HCEC 1CT (cell line): ENCODE measurements around the gene CD151.
A peak's percentile ranks its signal among the peaks of the same experiment; 100 is the strongest.

ENCODE experiments used
- DNase-seq: peaks from one replicate; pipeline ENCODE4 v3.0.0-alpha.2; 2017

Gene CD151

DNA sequence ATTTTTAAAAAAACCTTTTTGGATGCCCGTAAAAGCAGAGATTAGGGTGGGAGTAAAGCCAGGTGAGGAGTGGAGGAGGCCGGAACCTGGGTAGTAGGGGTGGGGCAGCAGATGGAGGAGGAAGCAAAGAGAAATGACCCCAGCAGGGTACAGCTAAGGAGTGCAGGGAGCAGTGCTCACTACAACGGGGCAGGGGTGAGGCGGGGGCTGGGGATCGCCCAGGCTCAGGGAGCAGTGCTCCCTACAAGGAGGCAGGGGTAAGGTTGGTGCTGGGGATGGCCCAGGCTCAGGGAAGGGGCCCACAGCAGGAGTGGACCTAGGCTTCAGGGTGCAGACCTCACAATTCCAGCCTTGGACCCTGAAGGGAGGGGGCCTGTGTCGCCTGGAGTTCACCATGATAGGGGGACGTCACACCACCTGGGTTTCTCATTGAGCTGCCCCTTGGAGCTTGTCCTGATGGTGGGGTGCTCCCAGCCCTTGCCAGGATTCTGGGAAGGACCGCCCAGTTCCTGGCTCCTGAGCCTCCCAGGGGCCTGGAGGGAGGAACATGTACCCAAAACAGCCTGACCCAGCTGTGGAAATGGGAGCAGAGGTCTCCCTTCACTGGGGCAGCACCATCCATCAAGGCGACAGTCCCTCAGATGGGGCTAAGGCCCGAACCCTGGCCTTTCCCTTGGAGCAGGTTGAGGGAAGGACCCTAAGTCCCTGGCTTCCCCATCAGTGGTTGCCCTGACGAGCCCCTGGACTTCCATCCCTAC lies 16.9 kb upstream of the CD151 start:
- DNase-seq, result no peak

- no peak for DNase-seq
Measured at GRCh38 chr11:816433-816779, 16.3 kb upstream of the CD151 start.

- peak; percentile 78 for DNase-seq
Measured at GRCh38 chr11:818396-819128, 14.2 kb upstream of the CD151 start, which contains the start of gene PNPLA2. Gene PNPLA2 (plus strand): TSS chr11:818914. CDS start chr11:819719, 805 bp downstream.

DNA sequence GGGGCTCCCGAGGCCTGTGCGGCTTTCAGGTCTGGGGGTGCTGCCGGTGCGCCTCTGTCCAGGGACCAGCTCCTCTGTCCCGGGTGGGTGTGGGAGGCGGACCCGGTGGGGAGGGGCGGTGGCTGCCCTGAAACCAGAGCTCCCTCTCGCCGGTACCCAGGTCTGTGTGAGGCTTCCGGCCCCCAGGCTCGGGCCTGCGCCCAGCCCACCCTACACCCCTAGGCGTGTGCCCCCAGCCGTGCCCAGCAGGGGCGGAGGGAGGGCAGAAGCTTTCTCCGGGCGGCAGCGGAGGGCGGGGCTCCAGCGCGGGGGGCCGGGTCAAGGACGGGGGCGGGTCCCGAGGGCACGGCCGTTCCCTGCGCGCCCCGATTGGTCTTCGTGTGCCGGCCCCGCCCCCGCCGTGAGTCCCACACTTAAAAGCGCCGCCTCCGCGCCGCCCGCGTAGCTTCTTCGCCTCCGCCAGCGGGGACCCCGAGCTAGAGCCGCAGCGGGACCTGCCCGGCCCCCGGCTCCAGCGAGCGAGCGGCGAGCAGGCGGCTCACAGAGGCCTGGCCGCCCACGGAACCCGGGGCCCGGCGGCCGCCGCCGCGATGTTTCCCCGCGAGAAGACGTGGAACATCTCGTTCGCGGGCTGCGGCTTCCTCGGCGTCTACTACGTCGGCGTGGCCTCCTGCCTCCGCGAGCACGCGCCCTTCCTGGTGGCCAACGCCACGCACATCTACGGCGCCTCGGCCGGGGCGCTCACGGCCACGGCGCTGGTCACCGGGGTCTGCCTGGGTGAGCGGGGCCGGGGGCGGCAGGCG lies 13.4 kb upstream of the CD151 start:
- peak; percentile 88 for DNase-seq

DNA sequence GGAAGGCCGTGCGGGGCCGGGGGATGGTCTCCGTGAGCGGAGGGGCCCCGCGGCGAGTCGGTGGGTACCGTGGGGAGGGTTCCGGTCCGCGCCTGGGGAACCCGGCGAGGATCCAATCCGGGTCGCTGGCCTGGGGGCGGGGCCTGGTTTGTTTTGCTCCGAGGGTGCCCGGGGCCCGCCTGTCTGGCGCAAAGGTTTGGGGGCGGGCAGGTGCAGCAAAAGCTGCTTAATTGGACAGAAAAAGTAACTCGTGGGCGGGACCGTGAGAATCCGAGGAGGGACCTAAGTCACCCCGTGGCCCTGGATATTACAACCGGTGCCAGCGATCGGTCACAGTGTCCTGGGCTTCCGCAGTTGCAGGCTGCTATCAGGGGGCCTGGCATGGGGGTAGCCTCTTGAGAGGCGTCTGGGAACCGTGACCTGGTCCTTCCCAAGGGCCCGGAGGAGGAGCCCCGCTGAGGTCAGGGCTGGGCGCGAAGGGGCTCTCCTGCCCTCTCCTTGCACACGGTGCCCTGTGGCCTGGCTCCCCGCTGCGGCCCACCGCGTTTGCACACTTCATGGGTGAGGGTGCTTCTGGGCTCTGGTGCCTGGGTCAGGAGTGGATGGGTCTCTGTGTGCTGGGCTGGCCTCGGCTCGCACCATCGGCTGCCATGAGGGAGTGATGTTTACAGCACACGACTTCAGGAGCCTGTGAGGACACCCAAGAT lies 12.7 kb upstream of the CD151 start:
- peak; percentile 51 for DNase-seq

GRCh38 chr11:820655-821511 lies 11.9 kb upstream of the CD151 start:
- DNase-seq, result peak; percentile 54

DNA sequence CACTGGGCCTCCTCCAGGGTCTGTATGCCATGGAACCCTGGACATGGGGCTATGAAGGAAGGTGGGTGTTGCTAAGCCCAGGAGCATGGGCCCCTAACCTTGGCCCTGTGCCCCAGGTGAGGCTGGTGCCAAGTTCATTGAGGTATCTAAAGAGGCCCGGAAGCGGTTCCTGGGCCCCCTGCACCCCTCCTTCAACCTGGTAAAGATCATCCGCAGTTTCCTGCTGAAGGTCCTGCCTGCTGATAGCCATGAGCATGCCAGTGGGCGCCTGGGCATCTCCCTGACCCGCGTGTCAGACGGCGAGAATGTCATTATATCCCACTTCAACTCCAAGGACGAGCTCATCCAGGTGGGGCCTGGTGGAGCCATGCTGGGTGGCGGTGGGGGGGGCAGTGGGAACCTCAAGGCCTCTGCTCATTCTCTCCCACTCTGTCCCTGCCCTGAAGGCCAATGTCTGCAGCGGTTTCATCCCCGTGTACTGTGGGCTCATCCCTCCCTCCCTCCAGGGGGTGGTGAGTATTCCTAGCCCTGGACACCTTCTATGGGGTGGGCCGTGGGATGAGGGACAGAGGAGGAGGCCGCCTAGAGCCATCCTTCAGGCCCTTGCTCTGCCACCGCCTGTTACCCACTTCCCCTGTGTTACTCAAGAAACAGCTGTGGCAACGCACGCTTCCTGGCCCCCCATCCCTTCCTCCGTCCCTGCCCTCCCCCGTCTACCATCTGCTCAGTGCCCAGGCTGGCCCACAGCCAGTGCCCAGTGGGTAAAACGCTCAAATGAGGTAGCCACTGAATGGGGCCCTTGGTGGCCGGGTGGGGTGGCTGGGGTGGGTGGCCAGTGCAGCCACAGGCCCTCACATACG lies 11.0 kb upstream of the CD151 start:
- DNase-seq, result no peak

DNA sequence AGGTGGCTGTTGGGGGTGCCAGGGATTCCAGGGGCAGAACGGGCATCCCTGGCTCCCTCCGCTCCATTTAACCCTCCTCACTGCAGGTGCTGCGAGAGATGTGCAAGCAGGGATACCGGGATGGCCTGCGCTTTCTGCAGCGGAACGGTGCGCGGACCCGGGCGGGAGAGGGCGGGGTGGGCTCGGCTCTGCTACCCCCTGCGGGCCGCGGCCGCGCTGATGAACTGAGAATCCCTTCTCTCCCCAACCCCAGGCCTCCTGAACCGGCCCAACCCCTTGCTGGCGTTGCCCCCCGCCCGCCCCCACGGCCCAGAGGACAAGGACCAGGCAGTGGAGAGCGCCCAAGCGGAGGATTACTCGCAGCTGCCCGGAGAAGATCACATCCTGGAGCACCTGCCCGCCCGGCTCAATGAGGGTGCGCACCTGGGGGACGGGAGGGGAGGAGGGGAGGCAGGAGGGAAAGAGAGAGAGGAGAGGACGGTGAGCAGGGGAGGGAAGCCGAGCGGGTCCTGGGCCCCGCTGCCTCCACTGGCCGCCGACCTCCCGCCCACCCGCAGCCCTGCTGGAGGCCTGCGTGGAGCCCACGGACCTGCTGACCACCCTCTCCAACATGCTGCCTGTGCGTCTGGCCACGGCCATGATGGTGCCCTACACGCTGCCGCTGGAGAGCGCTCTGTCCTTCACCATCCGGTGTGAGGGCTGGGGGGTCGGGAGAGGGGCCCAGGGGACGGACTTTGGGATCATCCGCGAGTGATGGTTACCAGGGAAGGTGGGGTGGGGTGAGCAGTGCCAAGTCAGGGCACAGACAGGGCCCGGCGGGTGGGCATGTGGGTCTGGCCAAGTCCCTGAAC lies 9.1 kb upstream of the CD151 start:
- no peak for DNase-seq

GRCh38 chr11:824292-824880 lies 8.4 kb upstream of the CD151 start:
- no peak for DNase-seq

GRCh38 chr11:824942-825341 lies 7.8 kb upstream of the CD151 start:
- no peak for DNase-seq

DNA sequence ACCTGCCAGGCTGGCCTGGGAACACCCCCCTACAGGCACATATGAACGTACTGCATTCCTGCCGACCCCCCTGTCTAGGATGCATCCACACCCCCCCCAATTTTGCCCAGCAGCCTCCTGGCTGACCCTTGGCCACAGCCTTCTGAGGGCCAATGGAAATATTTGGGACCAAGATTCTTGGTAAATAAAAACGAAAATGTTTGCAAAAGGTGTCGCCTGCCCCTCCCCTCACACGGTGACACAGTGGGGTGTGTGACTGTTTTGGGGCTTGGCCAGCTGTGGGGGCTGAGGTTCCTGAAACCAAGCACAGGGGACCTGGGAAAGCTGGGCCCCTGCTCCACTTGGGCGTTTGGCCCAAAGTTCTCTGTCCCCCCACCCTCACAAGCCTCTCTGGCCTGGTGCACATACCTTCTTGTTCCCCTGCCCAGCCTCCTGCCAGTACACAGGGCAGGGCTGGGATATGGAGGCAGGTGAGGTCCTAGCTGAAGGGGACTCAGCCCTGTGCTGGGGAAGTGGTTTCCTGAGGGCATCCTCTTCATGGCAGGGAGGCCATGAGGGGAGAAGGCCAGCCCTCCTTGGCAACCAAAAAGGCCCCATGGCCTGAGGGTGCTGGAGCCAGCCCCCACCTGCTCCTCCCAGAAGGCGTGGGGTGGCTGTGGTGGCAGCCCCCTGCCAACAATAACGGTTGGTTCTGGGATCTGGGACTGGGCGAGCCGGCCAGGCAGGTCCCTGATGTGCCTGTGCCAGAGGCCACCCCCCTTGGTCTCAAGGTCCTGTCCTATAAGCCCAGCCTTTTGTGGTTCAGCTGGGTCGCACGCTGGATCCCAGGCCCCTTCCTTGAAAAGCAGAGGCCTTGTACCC lies 7.2 kb upstream of the CD151 start:
- DNase-seq, result no peak

DNA sequence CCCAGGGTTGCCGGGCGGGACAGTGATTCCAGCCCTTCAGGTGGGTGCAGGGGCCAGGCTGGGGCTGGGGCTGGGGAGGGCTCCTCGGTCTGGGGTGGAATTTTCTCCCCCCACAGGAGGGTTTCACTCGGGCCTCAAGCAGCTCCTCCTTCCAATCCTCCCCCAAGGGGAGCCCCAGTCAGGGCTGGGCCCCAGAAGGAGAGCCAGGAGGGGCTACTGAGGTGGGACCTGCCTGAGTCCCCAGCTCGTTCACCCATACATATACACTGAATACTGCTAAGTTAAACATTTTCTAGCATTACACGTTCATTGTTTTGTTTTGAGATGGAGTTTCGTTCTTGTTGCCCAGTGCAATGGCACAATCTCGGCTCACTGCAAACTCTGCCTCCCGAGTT lies 6.5 kb upstream of the CD151 start:
- no peak for DNase-seq

DNA sequence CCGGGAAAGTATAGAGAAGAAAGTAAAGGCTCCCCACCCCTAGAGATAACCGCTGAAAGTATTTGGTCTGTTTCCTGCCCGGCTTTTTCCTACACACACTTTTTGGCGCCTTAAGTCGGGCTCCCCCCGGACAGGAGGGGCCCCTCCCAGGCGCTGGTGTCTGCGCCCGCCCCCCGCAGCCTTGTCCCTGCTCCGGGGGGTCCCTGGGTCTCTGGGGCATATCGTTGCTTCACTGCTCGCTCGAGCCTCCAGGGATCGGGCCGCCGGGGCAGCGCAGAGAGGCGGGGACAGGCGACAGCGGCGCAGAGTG lies 6.0 kb upstream of the CD151 start:
- no peak for DNase-seq

- DNase-seq, result no peak
Measured at GRCh38 chr11:827146-827896, 5.4 kb upstream of the CD151 start.

DNA sequence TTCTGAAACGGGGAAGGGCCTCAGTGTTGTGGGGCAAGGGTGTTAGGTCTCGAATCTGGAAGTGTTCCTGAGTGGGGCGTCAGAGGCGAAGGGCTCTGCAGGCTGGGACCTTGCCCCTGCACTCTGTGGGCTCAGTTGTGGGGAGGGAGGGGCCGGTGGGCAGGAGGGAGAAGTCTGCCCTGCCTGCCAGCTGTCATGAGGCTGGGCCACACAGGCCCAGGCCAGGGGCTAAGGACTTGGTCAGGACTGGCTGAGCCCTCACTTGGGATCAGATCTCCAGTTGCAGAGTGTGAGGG lies 4.9 kb upstream of the CD151 start, which contains the start of gene CRACR2B:
CRACR2B (plus strand) TSS at position 23 of the 296 bp plus-strand sequence. CDS start 689 bp downstream, outside the sequence.
- DNase-seq, result no peak

GRCh38 chr11:828506-829175 lies 4.1 kb upstream of the CD151 start:
- no peak for DNase-seq

GRCh38 chr11:829176-829846 lies 3.4 kb upstream of the CD151 start:
- no peak for DNase-seq
